ENCODE measurements around the gene PPME1. TPM values are rescaled to one million over a fixed set of nuclear protein-coding genes. Genes with fewer than 3 reads are reported as not detected.
"Not testable (repeated sequence)": the region's sequence is repeated elsewhere in the genome, so short reads cannot be mapped to it uniquely, and the experiment has no call there.

PPME1 gene, protein sequence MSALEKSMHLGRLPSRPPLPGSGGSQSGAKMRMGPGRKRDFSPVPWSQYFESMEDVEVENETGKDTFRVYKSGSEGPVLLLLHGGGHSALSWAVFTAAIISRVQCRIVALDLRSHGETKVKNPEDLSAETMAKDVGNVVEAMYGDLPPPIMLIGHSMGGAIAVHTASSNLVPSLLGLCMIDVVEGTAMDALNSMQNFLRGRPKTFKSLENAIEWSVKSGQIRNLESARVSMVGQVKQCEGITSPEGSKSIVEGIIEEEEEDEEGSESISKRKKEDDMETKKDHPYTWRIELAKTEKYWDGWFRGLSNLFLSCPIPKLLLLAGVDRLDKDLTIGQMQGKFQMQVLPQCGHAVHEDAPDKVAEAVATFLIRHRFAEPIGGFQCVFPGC
- total RNA-seq (ENCODE audit: low replicate concordance), result 44.8 and 45.0 TPM in 2 replicates
- long read RNA-seq, full-length matches to known transcripts, result 69 of 78 reads
- long read RNA-seq, partial matches to known transcripts, result 6 of 78 reads
- long read RNA-seq, other reads (novel, unspliced or antisense), result 3 of 78 reads

DNA sequence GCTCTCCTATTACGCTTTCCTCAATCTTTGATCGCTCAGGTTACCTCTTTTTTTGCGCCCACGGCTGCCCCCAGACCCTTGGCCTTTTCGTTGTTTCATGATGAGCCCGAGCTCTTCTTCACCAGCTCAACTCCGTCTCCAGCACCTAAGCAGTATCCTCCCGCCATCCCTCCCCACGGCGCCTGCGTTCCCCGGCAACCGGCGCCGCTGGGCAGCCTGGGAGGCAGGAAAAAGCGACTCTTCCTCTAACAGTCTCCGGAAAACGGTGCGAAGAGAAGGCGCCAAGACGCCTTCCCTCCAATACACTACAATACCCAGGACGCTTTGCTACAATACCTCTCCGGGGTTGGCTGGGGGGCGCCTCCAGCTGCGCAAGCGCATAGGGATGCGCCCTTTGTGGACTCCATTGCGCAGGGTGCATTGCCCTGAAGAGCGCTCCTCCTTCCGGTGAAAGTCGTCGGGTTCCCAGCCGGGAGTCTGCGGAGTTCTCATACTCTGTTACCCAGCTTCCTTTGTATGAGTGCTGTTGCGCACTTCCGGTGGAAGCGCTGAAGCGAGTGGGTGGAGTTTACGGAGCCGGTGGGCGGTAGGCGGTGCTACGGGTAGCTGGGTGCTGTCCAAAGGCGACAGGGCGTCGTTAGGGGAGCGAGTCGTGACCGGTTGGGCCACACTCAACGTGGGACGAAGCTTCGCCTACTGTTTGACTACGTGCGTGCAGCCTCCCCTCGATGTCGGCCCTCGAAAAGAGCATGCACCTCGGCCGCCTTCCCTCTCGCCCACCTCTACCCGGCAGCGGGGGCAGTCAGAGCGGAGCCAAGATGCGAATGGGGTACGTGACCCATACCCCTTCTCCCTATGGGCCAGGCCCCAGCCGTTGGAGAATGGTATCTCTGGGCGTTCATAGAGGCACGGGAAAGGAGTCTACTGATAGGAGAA lies at the start of gene PPME1, which contains the start of gene C2CD3:
Gene PPME1, plus strand, starts transcription at position 596 of the 936 bp plus-strand sequence. Its CDS starts 133 bp downstream, at position 729.
Gene C2CD3, minus strand, starts transcription at position 309 of the 936 bp plus-strand sequence. Its CDS starts 210 bp downstream, at position 99.
- peaks cover 10% of the 10 kb centered on the region for H3K4me1 Mint-ChIP-seq (ENCODE audit: unreplicated experiment)
- no peak within 1 kb of the TSS for H3K27ac Mint-ChIP-seq
- DNase-seq (ENCODE audit: extremely low spot score, unreplicated experiment), result peak; percentile 98
- H3K27me3 Mint-ChIP-seq, result no peaks in the 10 kb centered on the region
- H3K4me3 Mint-ChIP-seq, result no peak within 1 kb of the TSS
- H3K36me3 Mint-ChIP-seq, result peaks cover 20% of the 10 kb centered on the region
- H3K9me3 Mint-ChIP-seq, result no peaks in the 10 kb centered on the region
- TF ChIP-seq, protein P1, sequence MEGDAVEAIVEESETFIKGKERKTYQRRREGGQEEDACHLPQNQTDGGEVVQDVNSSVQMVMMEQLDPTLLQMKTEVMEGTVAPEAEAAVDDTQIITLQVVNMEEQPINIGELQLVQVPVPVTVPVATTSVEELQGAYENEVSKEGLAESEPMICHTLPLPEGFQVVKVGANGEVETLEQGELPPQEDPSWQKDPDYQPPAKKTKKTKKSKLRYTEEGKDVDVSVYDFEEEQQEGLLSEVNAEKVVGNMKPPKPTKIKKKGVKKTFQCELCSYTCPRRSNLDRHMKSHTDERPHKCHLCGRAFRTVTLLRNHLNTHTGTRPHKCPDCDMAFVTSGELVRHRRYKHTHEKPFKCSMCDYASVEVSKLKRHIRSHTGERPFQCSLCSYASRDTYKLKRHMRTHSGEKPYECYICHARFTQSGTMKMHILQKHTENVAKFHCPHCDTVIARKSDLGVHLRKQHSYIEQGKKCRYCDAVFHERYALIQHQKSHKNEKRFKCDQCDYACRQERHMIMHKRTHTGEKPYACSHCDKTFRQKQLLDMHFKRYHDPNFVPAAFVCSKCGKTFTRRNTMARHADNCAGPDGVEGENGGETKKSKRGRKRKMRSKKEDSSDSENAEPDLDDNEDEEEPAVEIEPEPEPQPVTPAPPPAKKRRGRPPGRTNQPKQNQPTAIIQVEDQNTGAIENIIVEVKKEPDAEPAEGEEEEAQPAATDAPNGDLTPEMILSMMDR (conservative IDR thresholded peaks at IDR 0.05), result peak; percentile 27

DNA sequence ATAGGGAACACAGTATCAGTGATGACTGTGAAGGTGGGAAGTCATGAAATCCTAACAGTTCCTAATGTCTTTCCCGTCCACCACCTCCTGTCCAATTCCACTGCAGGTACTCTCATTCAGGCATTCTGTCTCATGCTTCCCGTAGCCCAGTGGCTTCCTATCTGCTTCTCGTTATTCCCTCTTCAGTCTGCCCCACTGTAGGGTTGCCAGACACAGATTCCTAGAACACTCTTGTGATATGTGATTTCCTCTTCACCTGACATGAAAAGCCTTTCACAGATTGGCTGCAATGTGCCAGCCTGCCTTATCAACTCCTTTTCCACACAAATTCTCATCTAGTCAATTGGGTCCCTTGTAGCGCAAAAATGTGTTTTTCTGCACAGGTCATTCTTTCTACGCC lies 49.3 kb upstream of the PPME1 start:
- H3K4me3 Mint-ChIP-seq, result no peak overlapping the region
- no peaks in the 10 kb centered on the region for H3K27me3 Mint-ChIP-seq
- no peak for DNase-seq (ENCODE audit: extremely low spot score, unreplicated experiment)
- no peak overlapping the region for H3K27ac Mint-ChIP-seq
- no peaks in the 10 kb centered on the region for H3K9me3 Mint-ChIP-seq
- TF ChIP-seq, protein P1 (conservative IDR thresholded peaks at IDR 0.05), result no peak
- no peaks in the 10 kb centered on the region for H3K4me1 Mint-ChIP-seq (ENCODE audit: unreplicated experiment)
- H3K36me3 Mint-ChIP-seq, result peaks cover 26% of the 10 kb centered on the region

DNA sequence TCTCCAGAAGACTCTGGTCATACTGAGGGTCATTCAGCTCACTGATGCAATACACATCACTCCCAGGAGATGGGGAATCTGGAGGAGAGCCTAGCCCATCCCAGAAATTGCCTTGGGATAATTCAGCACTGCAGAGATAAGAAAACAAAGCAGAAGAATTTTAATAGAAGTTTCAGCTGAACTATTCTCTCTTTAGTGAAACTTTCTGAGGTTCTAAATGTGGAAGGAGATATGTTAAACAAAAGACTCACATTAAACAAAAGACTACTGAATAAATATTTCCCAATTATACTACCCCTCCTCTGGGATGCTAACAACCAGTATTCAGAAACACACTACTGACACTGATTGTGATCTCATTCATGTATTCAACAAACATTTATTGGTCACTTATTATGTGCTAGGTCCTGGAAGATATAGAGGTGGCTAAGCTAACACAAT lies 48.1 kb upstream of the PPME1 start:
- DNase-seq (ENCODE audit: extremely low spot score, unreplicated experiment), result no peak

DNA sequence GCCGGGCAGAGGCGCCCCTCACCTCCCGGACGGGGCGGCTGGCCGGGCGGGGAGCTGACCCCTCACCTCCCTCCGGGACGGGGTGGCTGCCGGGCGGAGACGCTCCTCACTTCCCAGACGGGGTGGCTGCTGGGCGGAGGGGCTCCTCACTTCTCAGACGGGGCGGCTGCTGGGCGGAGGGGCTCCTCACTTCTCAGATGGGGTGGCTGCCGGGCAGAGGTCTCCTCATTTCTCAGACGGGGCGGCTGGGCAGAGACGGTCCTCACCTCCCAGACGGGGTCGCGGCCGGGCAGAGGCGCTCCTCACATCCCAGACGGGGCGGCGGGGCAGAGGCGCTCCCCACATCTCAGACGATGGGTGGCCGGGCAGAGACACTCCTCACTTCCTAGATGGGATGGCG lies 42.0 kb upstream of the PPME1 start:
- H3K4me1 Mint-ChIP-seq (ENCODE audit: unreplicated experiment); H3K9me3 Mint-ChIP-seq; H3K27me3 Mint-ChIP-seq; H3K27ac Mint-ChIP-seq; H3K4me3 Mint-ChIP-seq; DNase-seq (ENCODE audit: extremely low spot score, unreplicated experiment): not testable (repeated sequence)
- H3K36me3 Mint-ChIP-seq, result peaks cover 32% of the 10 kb centered on the region

More for the DNA sequence above, 48.1 kb upstream of the PPME1 start:
- Mint-ChIP-seq H3K4me1 (ENCODE audit: unreplicated experiment) (no peaks in the 10 kb centered on the region), H3K36me3 (peaks cover 24% of the 10 kb centered on the region), H3K9me3 (no peaks in the 10 kb centered on the region), H3K4me3 (no peak overlapping the region), H3K27ac (peak overlapping the region; percentile 66), H3K27me3 (no peaks in the 10 kb centered on the region)
- TF ChIP-seq, protein P1 (conservative IDR thresholded peaks at IDR 0.05), result no peak

DNA sequence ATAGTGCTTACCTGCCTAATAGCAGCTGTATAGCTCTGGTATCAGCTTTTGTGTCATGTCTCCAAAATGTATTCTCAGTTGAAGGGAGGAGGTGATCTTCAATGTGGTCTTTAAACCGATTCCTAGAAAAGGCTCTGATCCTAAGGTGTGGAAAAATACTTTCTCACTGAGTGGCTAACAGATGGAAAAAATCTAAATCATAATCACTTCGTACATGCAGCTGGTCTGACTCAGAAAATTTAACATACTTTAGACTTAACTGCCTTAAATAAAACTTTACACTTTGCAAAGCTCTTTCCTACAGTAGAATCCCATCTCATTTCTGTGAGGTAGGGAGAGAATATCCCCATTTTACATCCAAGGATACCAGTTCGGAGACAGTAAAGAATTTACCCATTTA lies 38.3 kb upstream of the PPME1 start:
- Mint-ChIP-seq H3K27ac (no peak overlapping the region), H3K27me3 (no peaks in the 10 kb centered on the region), H3K4me3 (no peak overlapping the region), H3K4me1 (ENCODE audit: unreplicated experiment) (peaks cover 7% of the 10 kb centered on the region), H3K9me3 (no peaks in the 10 kb centered on the region), H3K36me3 (peaks cover 37% of the 10 kb centered on the region)
- DNase-seq (ENCODE audit: extremely low spot score, unreplicated experiment), result no peak
- TF ChIP-seq, protein P1 (conservative IDR thresholded peaks at IDR 0.05), result no peak
